ENCODE measurements around the gene MED12. TPM values are rescaled to one million over a fixed set of nuclear protein-coding genes. Genes with fewer than 3 reads are reported as not detected.

The MED12 gene
- polyA plus RNA-seq, 3 donors, result 2.4 to 17.8 (median 5.0) TPM

DNA sequence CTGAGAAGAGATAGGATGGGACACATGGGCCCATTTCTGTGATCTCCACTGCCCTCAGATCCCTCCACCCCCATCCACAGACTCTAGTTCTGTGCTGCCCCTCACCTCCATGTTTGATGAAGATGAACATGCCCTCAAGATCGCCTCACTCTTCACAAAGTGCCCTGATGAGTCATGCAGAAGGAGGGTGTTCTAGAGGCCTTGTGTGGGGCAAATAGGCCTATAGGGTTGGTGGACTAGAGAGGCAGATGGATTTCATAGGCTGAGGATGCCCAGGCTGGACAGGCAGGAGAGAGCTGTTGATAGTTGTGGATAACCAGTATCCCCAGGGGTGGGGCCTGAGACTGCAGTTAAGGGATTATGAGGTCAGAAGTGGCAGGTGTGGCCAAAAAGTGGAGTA, 12.0 kb upstream of the MED12 start, which contains the start of gene CXorf65:
Gene CXorf65 (minus strand): TSS at position 314 of the 400 bp plus-strand sequence. CDS start 184 bp downstream, at position 130.
- Mint-ChIP-seq H3K4me3 (no peak within 1 kb of the TSS), H3K36me3 (peaks cover 3 to 15% of the 10 kb centered on the region in 2 donors), H3K27me3 (ENCODE audit: low read depth in 3 of 3) (peaks cover 0 to 3% (median 0%) of the 10 kb centered on the region in 3 donors), H3K27ac (peak within 1 kb of the TSS; percentile 6 to 75 (median 58)), H3K4me1 (peaks cover 75% of the 10 kb centered on the region), H3K9me3 (peaks cover 0 to 1% (median 0%) of the 10 kb centered on the region in 7 donors)
- Histone ChIP-seq H3K27me3 (ENCODE audit: control insufficient read depth in 2 of 2, insufficient read depth in 2 of 2, low read length in 2 of 2) (no peaks in the 10 kb centered on the region), H3K9ac (ENCODE audit: insufficient read depth, low read length, poor library complexity, severe bottlenecking) (no peak within 1 kb of the TSS), H4K20me1 (ENCODE audit: insufficient read depth, low read length) (no peaks in the 10 kb centered on the region), H3K4me3 (replicated peaks in 1 of 3; ENCODE audit: low read depth in 2 of 3, low read length in 3 of 3) (no peak within 1 kb of the TSS), H2AFZ (ENCODE audit: insufficient read depth, low read depth, low read length, poor library complexity, severe bottlenecking) (no peak within 1 kb of the TSS), H3K27ac (ENCODE audit: low read depth in 1 of 2, low read length in 2 of 2) (no peak within 1 kb of the TSS), H3K4me1 (ENCODE audit: control insufficient read depth in 1 of 2, insufficient read depth in 2 of 2, low read length in 2 of 2) (peaks cover 65 to 69% of the 10 kb centered on the region in 2 donors), H3K36me3 (replicated peaks in 1 of 2; ENCODE audit: control insufficient read depth in 1 of 2, insufficient read depth in 2 of 2, low read length in 2 of 2) (peaks cover 2 to 5% of the 10 kb centered on the region in 2 donors), H3K79me2 (ENCODE audit: insufficient read depth, low read length) (peaks cover 7% of the 10 kb centered on the region), H3K9me3 (replicated peaks in 1 of 2; ENCODE audit: control insufficient read depth in 1 of 2, insufficient read depth in 1 of 2, low read length in 2 of 2) (no peaks in the 10 kb centered on the region), H3K4me2 (replicated peaks; ENCODE audit: extremely low read depth, low read length, poor library complexity, severe bottlenecking) (no peak within 1 kb of the TSS)
- intact Hi-C loops (cut with micrococcal nuclease), result no loop called here
- DNase-seq, result peak in 1 of 3 donors; percentile 62
- TF ChIP-seq, protein P1, sequence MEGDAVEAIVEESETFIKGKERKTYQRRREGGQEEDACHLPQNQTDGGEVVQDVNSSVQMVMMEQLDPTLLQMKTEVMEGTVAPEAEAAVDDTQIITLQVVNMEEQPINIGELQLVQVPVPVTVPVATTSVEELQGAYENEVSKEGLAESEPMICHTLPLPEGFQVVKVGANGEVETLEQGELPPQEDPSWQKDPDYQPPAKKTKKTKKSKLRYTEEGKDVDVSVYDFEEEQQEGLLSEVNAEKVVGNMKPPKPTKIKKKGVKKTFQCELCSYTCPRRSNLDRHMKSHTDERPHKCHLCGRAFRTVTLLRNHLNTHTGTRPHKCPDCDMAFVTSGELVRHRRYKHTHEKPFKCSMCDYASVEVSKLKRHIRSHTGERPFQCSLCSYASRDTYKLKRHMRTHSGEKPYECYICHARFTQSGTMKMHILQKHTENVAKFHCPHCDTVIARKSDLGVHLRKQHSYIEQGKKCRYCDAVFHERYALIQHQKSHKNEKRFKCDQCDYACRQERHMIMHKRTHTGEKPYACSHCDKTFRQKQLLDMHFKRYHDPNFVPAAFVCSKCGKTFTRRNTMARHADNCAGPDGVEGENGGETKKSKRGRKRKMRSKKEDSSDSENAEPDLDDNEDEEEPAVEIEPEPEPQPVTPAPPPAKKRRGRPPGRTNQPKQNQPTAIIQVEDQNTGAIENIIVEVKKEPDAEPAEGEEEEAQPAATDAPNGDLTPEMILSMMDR (IDR thresholded peaks at IDR 0.05), result no peak
- WGBS (ENCODE audit: insufficient coverage), result no CpG with 5 or more reads among the region's 1 CpG

DNA sequence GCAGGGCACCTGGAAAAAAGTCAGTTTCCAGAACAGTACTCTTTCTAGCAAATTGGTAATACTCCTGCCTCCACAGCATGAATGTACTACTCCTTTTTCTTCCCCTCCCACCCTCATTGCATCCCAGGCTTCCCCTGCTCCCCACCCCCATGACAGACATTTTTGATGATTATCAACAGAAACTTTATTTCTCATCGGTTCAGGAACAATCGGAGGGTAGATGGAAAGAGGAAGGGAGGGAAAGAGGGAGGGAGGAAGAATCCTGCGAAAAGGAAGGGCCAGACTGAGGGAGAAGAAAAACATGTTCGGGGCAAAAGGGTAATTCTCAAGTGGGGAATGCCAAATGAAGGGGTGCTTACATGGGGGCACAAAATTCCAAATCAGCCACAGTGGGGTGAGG, 11.2 kb upstream of the MED12 start:
- peaks cover 0 to 15% of the 10 kb centered on the region in 2 donors for H3K36me3 Mint-ChIP-seq
- H3K27ac ChIP-seq (ENCODE audit: low read depth in 1 of 2, low read length in 2 of 2), result no peak overlapping the region
- H4K20me1 ChIP-seq (ENCODE audit: insufficient read depth, low read length), result no peaks in the 10 kb centered on the region
- H3K27me3 ChIP-seq (ENCODE audit: control insufficient read depth in 2 of 2, insufficient read depth in 2 of 2, low read length in 2 of 2), result no peaks in the 10 kb centered on the region
- H3K27me3 Mint-ChIP-seq (ENCODE audit: low read depth in 3 of 3), result peaks cover 0 to 3% (median 0%) of the 10 kb centered on the region in 3 donors
- H3K4me2 ChIP-seq (replicated peaks; ENCODE audit: extremely low read depth, low read length, poor library complexity, severe bottlenecking), result no peak overlapping the region
- peaks cover 0 to 2% of the 10 kb centered on the region in 2 donors for H3K36me3 ChIP-seq (replicated peaks in 1 of 2; ENCODE audit: control insufficient read depth in 1 of 2, insufficient read depth in 2 of 2, low read length in 2 of 2)
- TF ChIP-seq, protein P1 (IDR thresholded peaks at IDR 0.05), result no peak
- H3K27ac Mint-ChIP-seq, result peak overlapping the region in 2 of 7 donors; percentile 15 to 46
- no peak overlapping the region for H3K4me3 Mint-ChIP-seq
- H3K4me1 ChIP-seq (ENCODE audit: control insufficient read depth in 1 of 2, insufficient read depth in 2 of 2, low read length in 2 of 2), result peaks cover 71 to 77% of the 10 kb centered on the region in 2 donors
- no peak overlapping the region for H3K4me3 ChIP-seq (replicated peaks in 1 of 3; ENCODE audit: low read depth in 2 of 3, low read length in 3 of 3)
- peaks cover 0 to 1% (median 0%) of the 10 kb centered on the region in 7 donors for H3K9me3 Mint-ChIP-seq
- no peak overlapping the region for H3K9ac ChIP-seq (ENCODE audit: insufficient read depth, low read length, poor library complexity, severe bottlenecking)
- no CpG with 5 or more reads among the region's 4 CpGs for WGBS (ENCODE audit: insufficient coverage)
- intact Hi-C loops (cut with micrococcal nuclease), result no loop called here
- H3K79me2 ChIP-seq (ENCODE audit: insufficient read depth, low read length), result peaks cover 7% of the 10 kb centered on the region
- no peak for DNase-seq
- no peak overlapping the region for H2AFZ ChIP-seq (ENCODE audit: insufficient read depth, low read depth, low read length, poor library complexity, severe bottlenecking)
- no peaks in the 10 kb centered on the region for H3K9me3 ChIP-seq (replicated peaks in 1 of 2; ENCODE audit: control insufficient read depth in 1 of 2, insufficient read depth in 1 of 2, low read length in 2 of 2)
- peaks cover 83% of the 10 kb centered on the region for H3K4me1 Mint-ChIP-seq
